Iris pigment epithelial cell (primary cell): ENCODE results near the gene PPFIA3.

Source experiments
- DNase-seq: peaks from one replicate; pipeline ENCODE4 v3.0.0-alpha.2; 2011; ENCODE audit warnings: low read depth

Gene PPFIA3

DNA sequence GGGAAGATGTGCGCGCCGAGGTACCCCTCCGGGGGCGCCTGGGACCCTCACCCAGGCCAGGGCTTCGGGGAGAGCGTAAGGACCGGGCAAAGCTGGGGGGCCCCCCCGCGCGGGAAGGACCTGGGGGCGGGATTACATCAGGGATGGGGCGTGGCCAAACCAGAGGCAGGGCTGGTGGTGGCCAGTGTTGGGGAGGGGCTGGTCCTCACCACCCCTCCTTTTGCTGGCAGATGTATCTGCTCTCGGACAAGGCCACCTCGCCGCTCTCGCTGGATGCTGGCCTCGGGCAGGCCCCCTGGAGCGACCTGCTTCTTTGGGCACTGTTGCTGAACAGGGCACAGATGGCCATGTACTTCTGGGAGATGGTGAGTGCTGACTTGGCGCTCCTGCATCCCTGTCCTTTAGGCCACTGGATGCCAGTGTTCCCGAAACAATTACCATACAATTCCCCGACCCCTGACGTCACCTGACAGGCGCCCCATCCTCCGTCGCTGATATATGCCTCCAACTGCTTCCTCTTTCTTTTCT is 63.6 kb downstream of the PPFIA3 start:
- no peak for DNase-seq

DNA sequence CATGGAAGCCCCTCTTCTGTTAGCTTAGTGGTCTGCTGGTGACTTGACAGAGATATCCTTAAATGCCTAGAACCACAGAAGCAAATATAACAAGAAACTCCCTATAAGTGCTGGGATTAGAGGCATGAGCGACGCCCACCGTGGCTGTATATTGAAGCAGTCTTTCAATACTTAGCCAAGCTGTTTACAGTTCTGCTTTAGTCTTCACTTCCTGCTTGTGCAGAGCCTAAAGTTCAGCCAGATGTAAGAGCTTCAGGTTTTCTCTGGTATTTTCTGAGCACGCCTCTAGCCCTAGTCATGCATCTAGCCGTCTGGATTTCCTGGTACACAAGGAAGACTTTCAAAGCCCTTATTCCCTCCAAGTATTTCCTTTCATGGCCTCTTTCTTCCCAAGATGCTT is 66.8 kb downstream of the PPFIA3 start:
- no peak for DNase-seq

DNA sequence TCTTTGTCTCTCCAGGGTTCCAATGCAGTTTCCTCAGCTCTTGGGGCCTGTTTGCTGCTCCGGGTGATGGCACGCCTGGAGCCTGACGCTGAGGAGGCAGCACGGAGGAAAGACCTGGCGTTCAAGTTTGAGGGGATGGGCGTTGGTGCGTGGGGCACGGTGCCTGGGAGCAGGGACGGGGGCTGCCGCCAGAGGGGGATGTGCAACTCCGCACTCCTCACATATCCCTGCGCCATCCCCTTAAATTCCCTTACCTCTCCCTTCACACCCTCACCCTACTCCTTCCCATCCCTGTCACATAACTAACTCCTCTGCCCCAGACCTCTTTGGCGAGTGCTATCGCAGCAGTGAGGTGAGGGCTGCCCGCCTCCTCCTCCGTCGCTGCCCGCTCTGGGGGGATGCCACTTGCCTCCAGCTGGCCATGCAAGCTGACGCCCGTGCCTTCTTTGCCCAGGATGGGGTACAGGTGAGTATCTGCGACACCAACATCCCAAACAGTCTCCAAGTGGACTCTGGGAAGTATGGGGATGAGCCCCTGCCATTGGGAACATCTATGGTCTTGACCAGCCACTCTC is 69.4 kb downstream of the PPFIA3 start:
- no peak for DNase-seq

DNA sequence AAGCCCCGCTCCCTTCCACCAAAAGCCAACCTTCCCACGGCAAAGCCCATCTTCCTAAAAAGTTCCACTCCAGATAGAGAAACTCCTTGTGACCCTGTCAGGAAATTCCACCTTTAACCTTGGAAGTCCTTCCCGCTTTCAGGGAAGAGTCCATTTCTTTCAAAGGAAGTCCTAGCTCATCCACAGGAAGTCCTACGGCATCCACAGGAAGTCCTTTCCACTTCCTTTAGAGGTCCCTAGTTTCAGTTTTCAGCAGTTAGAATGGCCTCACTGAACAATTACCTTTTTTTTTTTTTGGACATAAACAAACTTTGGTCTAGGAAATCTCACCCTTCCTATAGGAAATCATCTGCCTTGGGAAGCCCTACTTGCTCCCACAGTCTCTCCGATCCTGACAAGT is 69.9 kb downstream of the PPFIA3 start:
- DNase-seq: no peak

DNA sequence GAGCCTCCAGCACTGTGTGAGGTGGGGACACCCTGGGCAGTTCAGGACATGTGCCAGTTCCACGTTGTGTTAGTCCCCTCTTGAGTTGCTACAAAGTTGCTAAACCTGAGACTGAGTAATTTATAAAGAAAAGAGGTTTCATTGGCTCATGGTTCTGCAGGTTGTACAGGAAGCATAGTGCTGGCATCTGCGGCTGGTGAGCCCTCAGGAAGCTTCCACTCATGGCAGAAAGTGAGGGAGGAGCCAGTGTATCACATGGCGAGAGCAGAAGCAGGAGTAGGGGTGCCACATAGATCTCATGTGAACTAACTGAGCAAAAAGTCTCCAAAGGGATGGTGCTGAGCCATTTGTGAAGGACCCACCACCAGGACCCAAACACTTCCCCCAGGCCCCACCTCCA is 71.4 kb downstream of the PPFIA3 start:
- DNase-seq: no peak

DNA sequence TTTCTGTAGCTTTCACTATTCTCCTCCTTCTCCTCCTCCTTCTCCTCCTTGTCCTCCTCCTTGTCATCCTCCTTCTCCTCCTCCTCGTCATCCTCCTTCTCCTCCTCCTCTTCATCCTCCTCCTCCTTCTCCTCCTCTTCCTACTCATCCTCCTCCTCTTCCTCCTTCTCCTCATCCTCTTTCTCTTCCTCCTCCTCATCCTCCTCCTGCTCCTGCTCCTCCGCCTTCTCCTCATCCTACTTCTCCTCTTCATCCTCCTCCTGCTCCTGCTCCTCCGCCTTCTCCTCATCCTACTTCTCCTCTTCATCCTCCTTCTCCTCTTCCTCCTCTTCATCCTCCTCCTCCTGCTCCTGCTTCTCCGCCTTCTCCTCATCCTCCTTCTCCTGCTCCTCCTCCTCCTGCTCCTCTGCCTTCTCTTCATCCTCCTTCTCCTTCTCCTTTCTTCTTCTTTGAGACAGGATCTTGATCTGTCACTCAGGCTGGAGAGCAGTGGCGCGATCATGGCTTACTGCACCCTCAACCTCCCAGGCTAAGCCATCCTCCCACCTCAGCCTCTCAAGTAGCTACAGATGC is 74.6 kb downstream of the PPFIA3 start:
- DNase-seq: no peak

DNA sequence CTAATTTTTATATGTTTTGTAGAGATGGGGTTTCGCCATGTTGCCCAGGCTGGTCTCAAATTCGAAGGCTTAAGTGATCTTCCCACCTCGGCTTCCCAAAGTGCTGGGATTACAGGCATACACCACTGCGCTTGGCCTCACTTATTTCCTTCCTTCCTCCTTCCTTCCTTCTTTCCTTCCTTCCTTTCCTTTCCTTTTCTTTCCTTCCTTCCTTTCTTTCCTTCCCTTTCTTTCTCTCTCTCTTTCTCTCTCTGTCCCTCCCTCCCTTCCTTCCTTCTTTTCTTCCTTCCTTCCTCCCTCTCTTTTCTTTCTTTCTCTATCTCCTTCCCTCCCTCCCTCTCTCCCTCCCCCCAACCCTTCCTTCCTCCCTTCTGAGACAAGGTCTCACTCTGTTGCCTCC is 75.1 kb downstream of the PPFIA3 start:
- no peak for DNase-seq

DNA sequence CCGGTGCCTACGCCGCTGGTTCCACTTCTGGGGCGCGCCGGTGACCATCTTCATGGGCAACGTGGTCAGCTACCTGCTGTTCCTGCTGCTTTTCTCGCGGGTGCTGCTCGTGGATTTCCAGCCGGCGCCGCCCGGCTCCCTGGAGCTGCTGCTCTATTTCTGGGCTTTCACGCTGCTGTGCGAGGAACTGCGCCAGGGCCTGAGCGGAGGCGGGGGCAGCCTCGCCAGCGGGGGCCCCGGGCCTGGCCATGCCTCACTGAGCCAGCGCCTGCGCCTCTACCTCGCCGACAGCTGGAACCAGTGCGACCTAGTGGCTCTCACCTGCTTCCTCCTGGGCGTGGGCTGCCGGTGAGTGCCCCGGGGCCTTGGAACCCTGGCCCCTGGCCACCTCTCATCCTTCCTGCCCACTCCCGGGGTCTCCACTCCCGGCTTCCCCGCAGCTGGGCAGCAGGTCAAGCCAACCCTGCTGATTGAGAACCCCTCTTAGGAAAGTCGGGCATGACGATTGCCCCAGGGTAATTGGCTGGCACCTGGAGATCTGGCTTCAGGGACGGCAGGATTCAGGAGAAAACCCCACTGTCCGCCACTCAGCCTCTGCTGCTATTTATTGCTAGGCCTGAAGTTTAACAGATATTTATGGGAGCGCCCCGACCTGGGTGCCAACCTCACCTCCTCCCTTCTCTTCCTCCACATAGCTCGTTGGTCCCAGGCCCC is 77.3 kb downstream of the PPFIA3 start:
- DNase-seq: no peak

DNA sequence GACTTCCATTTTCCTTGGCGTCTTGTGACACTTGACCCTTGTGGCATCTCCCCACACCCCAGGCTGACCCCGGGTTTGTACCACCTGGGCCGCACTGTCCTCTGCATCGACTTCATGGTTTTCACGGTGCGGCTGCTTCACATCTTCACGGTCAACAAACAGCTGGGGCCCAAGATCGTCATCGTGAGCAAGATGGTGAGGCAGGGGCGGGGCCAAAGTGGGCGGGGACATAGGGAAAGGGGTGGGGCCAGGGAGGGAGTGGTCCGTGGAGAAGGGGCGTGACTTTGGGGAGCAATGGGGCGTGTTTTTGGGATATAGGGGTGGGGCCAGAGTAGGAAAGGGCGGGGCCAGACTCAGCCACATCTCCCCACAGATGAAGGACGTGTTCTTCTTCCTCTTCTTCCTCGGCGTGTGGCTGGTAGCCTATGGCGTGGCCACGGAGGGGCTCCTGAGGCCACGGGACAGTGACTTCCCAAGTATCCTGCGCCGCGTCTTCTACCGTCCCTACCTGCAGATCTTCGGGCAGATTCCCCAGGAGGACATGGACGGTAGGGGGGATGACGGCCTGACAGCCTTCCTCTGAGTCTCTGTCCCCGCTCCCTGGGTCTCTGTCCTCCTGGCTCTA is 81.0 kb downstream of the PPFIA3 start:
- no peak for DNase-seq
